ENCODE measurements around the gene TUBGCP2. TPM values are rescaled to one million over a fixed set of nuclear protein-coding genes. Genes with fewer than 3 reads are reported as not detected.

Gene TUBGCP2
- total RNA-seq, 1 experiment from 2014 or later, result 35.4 TPM

DNA sequence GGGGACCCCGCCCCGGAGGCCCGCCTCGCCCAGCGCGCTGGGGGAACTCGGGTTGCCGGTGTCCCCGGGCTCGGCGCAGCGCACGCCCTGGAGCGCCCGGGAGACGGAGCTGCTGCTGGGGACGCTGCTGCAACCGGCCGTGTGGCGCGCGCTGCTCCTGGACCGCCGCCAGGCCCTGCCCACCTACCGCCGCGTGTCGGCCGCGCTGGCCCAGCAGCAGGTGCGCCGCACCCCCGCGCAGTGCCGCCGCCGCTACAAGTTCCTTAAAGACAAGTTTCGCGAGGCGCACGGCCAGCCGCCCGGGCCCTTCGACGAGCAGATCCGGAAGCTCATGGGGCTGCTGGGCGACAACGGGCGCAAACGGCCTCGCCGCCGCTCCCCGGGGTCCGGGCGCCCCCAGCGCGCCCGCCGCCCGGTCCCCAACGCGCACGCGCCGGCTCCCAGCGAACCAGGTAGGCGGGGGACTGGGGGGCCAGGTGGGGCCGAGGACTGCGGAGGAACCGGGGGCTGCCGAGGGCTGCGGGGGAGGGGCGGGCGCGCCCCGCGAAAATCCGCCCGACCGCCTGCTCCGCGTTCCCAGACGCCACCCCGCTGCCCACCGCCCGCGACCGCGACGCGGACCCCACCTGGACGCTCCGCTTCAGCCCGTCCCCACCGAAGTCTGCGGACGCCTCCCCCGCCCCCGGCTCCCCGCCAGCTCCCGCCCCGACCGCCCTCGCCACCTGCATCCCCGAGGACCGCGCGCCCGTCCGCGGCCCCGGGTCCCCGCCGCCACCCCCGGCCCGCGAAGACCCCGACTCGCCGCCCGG is 78.1 kb downstream of the TUBGCP2 start:
- Histone ChIP-seq H3K4me3 (replicated peaks in 1 of 2; ENCODE audit: low read depth in 1 of 2, low read length in 2 of 2) (no peak overlapping the region), H3K4me1 (ENCODE audit: control insufficient read depth in 1 of 2, insufficient read depth in 2 of 2, low read length in 2 of 2) (no peaks in the 10 kb centered on the region)
- no peak for ATAC-seq

DNA sequence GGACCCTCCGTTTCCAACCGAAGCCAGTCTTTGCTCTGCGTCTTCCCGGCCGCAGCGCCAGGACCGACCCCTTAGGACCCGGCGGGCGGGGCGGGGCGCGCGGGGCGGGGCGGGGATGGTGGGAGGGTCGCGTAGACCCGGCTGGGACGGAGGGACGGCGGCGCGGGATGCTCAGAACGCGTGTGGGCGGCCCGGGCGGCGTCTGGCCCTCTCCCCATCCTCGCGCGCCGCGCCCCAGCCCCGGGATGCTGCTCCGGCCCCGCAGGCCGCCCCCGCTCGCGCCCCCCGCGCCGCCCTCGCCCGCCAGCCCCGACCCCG is 78.7 kb downstream of the TUBGCP2 start, which contains the start of gene UTF1:
Gene UTF1 (plus strand): TSS at position 174 of the 318 bp plus-strand sequence. CDS start 72 bp downstream, at position 246.
- H3K27me3 ChIP-seq (ENCODE audit: insufficient read depth, low read length), result no peaks in the 10 kb centered on the region
- no peak within 1 kb of the TSS for H3K9ac ChIP-seq (ENCODE audit: low read length)
- H3K9me2 ChIP-seq (ENCODE audit: insufficient read depth), result no peaks in the 10 kb centered on the region
- TF ChIP-seq, protein P1, sequence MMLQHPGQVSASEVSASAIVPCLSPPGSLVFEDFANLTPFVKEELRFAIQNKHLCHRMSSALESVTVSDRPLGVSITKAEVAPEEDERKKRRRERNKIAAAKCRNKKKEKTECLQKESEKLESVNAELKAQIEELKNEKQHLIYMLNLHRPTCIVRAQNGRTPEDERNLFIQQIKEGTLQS (IDR thresholded peaks at IDR 0.05), result no peak
- TF ChIP-seq EZH2 (IDR thresholded peaks at IDR 0.05), result no peak
- TF ChIP-seq, protein P2, sequence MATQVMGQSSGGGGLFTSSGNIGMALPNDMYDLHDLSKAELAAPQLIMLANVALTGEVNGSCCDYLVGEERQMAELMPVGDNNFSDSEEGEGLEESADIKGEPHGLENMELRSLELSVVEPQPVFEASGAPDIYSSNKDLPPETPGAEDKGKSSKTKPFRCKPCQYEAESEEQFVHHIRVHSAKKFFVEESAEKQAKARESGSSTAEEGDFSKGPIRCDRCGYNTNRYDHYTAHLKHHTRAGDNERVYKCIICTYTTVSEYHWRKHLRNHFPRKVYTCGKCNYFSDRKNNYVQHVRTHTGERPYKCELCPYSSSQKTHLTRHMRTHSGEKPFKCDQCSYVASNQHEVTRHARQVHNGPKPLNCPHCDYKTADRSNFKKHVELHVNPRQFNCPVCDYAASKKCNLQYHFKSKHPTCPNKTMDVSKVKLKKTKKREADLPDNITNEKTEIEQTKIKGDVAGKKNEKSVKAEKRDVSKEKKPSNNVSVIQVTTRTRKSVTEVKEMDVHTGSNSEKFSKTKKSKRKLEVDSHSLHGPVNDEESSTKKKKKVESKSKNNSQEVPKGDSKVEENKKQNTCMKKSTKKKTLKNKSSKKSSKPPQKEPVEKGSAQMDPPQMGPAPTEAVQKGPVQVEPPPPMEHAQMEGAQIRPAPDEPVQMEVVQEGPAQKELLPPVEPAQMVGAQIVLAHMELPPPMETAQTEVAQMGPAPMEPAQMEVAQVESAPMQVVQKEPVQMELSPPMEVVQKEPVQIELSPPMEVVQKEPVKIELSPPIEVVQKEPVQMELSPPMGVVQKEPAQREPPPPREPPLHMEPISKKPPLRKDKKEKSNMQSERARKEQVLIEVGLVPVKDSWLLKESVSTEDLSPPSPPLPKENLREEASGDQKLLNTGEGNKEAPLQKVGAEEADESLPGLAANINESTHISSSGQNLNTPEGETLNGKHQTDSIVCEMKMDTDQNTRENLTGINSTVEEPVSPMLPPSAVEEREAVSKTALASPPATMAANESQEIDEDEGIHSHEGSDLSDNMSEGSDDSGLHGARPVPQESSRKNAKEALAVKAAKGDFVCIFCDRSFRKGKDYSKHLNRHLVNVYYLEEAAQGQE (IDR thresholded peaks at IDR 0.05; ENCODE audit: low read depth), result no peak
- no peak for TF ChIP-seq CBX3 (IDR thresholded peaks at IDR 0.05; ENCODE audit: low read depth)
- intact Hi-C loops (cut with micrococcal nuclease), result no loop called here
- ChIA-PET CTCF (no interaction called here), RAD21 (ENCODE audit: low non-redundant PET in 1 of 2, low total read pairs in 2 of 2, uncharacterized antibody in 2 of 2, unreplicated experiment in 2 of 2) (no interaction called here), POLR2A (no interaction called here)
- H3K4me3 ChIP-seq (replicated peaks in 1 of 2; ENCODE audit: low read depth in 1 of 2, low read length in 2 of 2), result no peak within 1 kb of the TSS
- H4K20me1 ChIP-seq (ENCODE audit: insufficient read depth), result no peaks in the 10 kb centered on the region
- H3K4me1 ChIP-seq (ENCODE audit: control insufficient read depth in 1 of 2, insufficient read depth in 2 of 2, low read length in 2 of 2), result no peaks in the 10 kb centered on the region
- H3K9me3 ChIP-seq (ENCODE audit: control insufficient read depth in 1 of 2, insufficient read depth in 1 of 2, low read depth in 1 of 2, low read length in 2 of 2), result no peaks in the 10 kb centered on the region
- ATAC-seq (no peak), DNase-seq (ENCODE audit: low read depth, low spot score) (no peak)
- H3K36me3 ChIP-seq (ENCODE audit: control insufficient read depth in 1 of 2, insufficient read depth in 2 of 2, low read length in 2 of 2), result no peaks in the 10 kb centered on the region
- BruUV-seq (replicated peaks), result no TSS peak
- no peaks in the 10 kb centered on the region for H3K79me2 ChIP-seq (ENCODE audit: insufficient read depth, low read length)
- no peak within 1 kb of the TSS for H3K27ac ChIP-seq (ENCODE audit: low read depth, low read length)
- no peak within 1 kb of the TSS for H2AFZ ChIP-seq (ENCODE audit: low read depth, low read length, poor library complexity, severe bottlenecking)
- no peak within 1 kb of the TSS for H3K4me2 ChIP-seq (ENCODE audit: low read length)

More for the DNA sequence above, 78.1 kb downstream of the TUBGCP2 start:
- Histone ChIP-seq H2AFZ (ENCODE audit: low read depth, low read length, poor library complexity, severe bottlenecking) (no peak overlapping the region), H3K4me2 (ENCODE audit: low read length) (no peak overlapping the region), H3K9me2 (ENCODE audit: insufficient read depth) (no peaks in the 10 kb centered on the region), H3K27ac (ENCODE audit: low read depth, low read length) (no peak overlapping the region), H3K9ac (ENCODE audit: low read length) (no peak overlapping the region), H3K9me3 (ENCODE audit: control insufficient read depth in 1 of 2, insufficient read depth in 1 of 2, low read depth in 1 of 2, low read length in 2 of 2) (no peaks in the 10 kb centered on the region), H3K27me3 (ENCODE audit: insufficient read depth, low read length) (no peaks in the 10 kb centered on the region), H3K36me3 (ENCODE audit: control insufficient read depth in 1 of 2, insufficient read depth in 2 of 2, low read length in 2 of 2) (no peaks in the 10 kb centered on the region), H3K79me2 (ENCODE audit: insufficient read depth, low read length) (no peaks in the 10 kb centered on the region), H4K20me1 (ENCODE audit: insufficient read depth) (no peaks in the 10 kb centered on the region)
- RAD21 ChIA-PET (ENCODE audit: low non-redundant PET in 1 of 2, low total read pairs in 2 of 2, uncharacterized antibody in 2 of 2, unreplicated experiment in 2 of 2), result no interaction called here
- no peak for DNase-seq (ENCODE audit: low read depth, low spot score)
- BruUV-seq (replicated peaks), result no TSS peak
- TF ChIP-seq RAD21 (IDR thresholded peaks at IDR 0.05; ENCODE audit: low read depth) (no peak), SRF (IDR thresholded peaks at IDR 0.05; ENCODE audit: low read depth) (no peak), FOSL1 (IDR thresholded peaks at IDR 0.05; ENCODE audit: low read depth) (no peak), ELF1 (IDR thresholded peaks at IDR 0.05; ENCODE audit: borderline replicate concordance, low read depth) (no peak)
- TF ChIP-seq, protein P3, sequence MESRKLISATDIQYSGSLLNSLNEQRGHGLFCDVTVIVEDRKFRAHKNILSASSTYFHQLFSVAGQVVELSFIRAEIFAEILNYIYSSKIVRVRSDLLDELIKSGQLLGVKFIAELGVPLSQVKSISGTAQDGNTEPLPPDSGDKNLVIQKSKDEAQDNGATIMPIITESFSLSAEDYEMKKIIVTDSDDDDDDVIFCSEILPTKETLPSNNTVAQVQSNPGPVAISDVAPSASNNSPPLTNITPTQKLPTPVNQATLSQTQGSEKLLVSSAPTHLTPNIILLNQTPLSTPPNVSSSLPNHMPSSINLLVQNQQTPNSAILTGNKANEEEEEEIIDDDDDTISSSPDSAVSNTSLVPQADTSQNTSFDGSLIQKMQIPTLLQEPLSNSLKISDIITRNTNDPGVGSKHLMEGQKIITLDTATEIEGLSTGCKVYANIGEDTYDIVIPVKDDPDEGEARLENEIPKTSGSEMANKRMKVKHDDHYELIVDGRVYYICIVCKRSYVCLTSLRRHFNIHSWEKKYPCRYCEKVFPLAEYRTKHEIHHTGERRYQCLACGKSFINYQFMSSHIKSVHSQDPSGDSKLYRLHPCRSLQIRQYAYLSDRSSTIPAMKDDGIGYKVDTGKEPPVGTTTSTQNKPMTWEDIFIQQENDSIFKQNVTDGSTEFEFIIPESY (IDR thresholded peaks at IDR 0.05; ENCODE audit: extremely low read depth, insufficient replicate concordance, low read length), result no peak
- CTCF ChIA-PET, result no interaction called here
- POLR2A ChIA-PET, result no interaction called here
- intact Hi-C loops (cut with micrococcal nuclease), result no loop called here
